Measurements from ENCODE around the gene TGM1. TPM values are rescaled to one million over a fixed set of nuclear protein-coding genes. Genes with fewer than 3 reads are reported as not detected.

The TGM1 gene
- total and polyA plus RNA-seq, 2 donors (not counting 1 experiment from before 2014, with no cell fraction given) = 0.83 to 1.4 TPM

DNA sequence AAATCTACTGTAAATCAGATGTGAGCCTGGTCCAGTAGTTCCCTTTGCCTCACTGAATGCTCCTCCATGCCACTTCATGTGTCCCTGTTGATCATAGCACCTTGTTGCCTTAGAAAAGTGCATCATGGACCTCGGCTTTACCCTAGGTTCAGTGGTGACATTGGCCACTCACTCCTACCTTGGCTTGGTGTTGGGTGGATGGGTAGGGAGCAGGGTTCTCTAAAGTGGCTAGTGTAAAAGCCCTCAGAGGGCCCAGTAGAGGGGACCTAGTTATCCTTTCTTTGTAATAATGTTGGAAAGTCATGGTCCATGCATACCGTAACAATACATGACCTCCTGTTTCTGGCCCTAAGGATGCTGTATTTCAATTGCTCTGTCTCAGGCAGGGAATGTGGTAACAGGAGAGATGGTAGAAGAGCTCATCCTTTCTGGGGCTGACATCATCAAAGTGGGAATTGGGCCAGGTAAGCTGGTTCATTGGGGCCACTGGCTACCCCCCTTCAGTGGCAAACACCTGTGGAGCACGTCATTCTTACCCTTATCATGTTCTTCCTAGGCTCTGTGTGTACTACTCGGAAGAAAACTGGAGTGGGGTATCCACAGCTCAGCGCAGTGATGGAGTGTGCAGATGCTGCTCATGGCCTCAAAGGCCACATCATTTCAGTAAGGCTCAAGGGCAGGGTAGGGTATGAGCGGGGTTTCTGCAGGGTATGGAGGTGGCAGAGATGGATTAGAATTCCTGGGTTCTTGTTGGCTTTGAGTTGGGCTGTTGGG is 26.1 kb downstream of the TGM1 start:
- Histone ChIP-seq H3K4me2 (ENCODE audit: extremely low read depth, insufficient read depth, low read length) (no peak overlapping the region), H3K79me2 (ENCODE audit: control insufficient read depth, insufficient read depth, low read length) (peaks cover 46% of the 10 kb centered on the region), H4K20me1 (ENCODE audit: control insufficient read depth, extremely low read depth, insufficient read depth, low read length) (no peaks in the 10 kb centered on the region), H2AFZ (ENCODE audit: low read length) (no peak overlapping the region), H3K27ac (ENCODE audit: insufficient read depth, low read length) (no peak overlapping the region), H3K4me1 (ENCODE audit: control insufficient read depth, extremely low read depth, insufficient read depth, low read length) (peaks cover 18% of the 10 kb centered on the region), H3K9ac (ENCODE audit: insufficient read depth, low read length) (no peak overlapping the region), H3K9me3 (ENCODE audit: control insufficient read depth, insufficient read depth, low read depth, low read length) (no peaks in the 10 kb centered on the region), H3K4me3 (replicated peaks in 1 of 4; ENCODE audit: control extremely low read depth in 1 of 4, insufficient read depth in 1 of 4, low read depth in 3 of 4, low read length in 4 of 4) (no peak overlapping the region), H3K27me3 (ENCODE audit: control insufficient read depth, insufficient read depth, low read length) (no peaks in the 10 kb centered on the region), H3K36me3 (ENCODE audit: control insufficient read depth, insufficient read depth, low read length) (peaks cover 31% of the 10 kb centered on the region)
- DNase-seq (ENCODE audit: low read depth in 2 of 2) = no peak
- TF ChIP-seq EZH2 (IDR thresholded peaks at IDR 0.05; ENCODE audit: low read length, missing control alignments) = no peak
- TF ChIP-seq, protein P1, sequence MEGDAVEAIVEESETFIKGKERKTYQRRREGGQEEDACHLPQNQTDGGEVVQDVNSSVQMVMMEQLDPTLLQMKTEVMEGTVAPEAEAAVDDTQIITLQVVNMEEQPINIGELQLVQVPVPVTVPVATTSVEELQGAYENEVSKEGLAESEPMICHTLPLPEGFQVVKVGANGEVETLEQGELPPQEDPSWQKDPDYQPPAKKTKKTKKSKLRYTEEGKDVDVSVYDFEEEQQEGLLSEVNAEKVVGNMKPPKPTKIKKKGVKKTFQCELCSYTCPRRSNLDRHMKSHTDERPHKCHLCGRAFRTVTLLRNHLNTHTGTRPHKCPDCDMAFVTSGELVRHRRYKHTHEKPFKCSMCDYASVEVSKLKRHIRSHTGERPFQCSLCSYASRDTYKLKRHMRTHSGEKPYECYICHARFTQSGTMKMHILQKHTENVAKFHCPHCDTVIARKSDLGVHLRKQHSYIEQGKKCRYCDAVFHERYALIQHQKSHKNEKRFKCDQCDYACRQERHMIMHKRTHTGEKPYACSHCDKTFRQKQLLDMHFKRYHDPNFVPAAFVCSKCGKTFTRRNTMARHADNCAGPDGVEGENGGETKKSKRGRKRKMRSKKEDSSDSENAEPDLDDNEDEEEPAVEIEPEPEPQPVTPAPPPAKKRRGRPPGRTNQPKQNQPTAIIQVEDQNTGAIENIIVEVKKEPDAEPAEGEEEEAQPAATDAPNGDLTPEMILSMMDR (conservative IDR thresholded peaks at IDR 0.05 in 1 of 2, IDR thresholded peaks at IDR 0.05 in 1 of 2; ENCODE audit: low read depth in 1 of 2, low read length in 2 of 2) = no peak

DNA sequence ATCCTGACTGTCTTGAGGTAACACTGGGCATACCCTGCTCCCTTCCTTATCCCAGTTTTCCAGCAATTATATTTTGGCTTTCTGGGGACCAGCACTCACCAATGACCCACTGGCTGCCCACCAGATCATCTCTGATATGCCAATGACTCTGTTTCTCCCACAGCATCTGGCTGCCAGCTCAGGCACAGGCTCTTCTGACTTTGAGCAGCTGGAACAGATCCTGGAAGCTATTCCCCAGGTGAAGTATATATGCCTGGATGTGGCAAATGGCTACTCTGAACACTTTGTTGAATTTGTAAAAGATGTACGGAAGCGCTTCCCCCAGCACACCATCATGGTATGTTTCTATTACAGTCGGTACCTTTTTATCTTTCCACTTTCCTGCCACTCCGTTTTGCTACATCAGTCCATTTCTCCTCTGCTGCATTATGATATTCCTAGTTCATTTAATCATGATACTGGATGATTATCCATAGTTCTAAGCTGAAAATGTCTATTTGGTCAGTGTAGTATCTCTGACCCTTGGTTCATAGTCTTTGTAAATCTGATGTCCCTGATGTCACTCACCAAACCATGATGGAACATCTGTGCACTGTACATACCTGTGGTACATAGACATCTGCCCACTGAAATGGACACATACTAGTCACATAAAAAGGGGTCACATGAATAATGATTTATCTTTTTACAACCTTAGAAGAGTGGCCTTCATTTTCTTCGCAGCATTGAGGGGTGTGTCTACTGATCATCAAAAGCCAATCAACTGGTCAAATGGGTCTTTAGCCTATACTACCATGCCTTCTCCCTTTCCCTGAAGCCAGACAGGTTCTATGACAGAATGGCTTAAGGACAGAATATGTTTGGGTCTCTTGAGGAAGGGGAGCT is 26.9 kb downstream of the TGM1 start:
- peaks cover 48% of the 10 kb centered on the region for H3K79me2 ChIP-seq (ENCODE audit: control insufficient read depth, insufficient read depth, low read length)
- no peaks in the 10 kb centered on the region for H4K20me1 ChIP-seq (ENCODE audit: control insufficient read depth, extremely low read depth, insufficient read depth, low read length)
- H3K4me2 ChIP-seq (ENCODE audit: extremely low read depth, insufficient read depth, low read length) = no peak overlapping the region
- no peak overlapping the region for H3K27ac ChIP-seq (ENCODE audit: insufficient read depth, low read length)
- DNase-seq (ENCODE audit: low read depth in 2 of 2) = no peak
- no peaks in the 10 kb centered on the region for H3K27me3 ChIP-seq (ENCODE audit: control insufficient read depth, insufficient read depth, low read length)
- no peak overlapping the region for H2AFZ ChIP-seq (ENCODE audit: low read length)
- H3K9ac ChIP-seq (ENCODE audit: insufficient read depth, low read length) = no peak overlapping the region
- no peak overlapping the region for H3K4me3 ChIP-seq (replicated peaks in 1 of 4; ENCODE audit: control extremely low read depth in 1 of 4, insufficient read depth in 1 of 4, low read depth in 3 of 4, low read length in 4 of 4)
- H3K9me3 ChIP-seq (ENCODE audit: control insufficient read depth, insufficient read depth, low read depth, low read length) = no peaks in the 10 kb centered on the region
- H3K36me3 ChIP-seq (ENCODE audit: control insufficient read depth, insufficient read depth, low read length) = peaks cover 31% of the 10 kb centered on the region
- peaks cover 20% of the 10 kb centered on the region for H3K4me1 ChIP-seq (ENCODE audit: control insufficient read depth, extremely low read depth, insufficient read depth, low read length)
- no peak for TF ChIP-seq EZH2 (IDR thresholded peaks at IDR 0.05; ENCODE audit: low read length, missing control alignments)

DNA sequence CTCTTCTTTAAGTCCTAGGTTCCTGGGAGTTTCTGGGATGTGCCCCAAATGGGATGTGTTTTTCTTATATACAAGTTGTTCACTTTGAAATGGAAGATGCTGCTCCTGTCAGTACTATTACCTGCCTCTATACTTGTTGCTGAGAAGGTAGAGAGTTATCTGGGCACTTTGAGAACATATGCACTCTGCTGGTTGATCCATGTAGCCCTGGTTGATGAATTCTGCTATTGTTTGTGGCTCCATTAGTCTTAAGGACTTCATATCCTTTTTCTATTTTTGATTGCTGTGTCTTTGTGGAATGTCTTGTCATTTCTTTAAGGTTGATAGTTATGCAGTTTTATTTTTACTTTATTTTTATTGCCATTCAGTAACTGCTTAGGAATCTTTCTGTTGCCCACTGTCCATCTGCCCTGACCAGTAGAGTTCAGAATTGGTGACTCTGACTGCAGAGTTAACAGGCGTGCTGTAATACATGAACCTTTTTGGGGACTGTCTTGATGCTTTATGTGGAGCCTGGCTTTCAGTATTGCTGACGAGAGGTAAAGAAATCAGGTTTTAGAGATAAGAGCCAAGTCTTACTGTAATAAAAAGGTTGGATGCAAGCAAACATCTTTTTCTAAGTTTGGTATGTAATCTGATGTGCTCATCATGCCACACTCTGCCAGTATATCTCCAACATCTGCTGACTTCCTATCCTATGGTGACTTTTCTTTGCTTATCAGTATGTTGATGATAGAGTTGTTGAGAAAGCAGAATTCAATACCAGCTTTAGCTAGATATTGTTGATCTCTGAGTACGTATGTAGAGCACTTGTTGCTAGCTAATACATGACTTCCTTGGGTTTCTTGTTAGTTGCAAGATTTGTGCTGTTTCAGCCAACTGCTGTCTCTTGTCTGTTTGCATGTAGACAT is 28.6 kb downstream of the TGM1 start:
- no peak for DNase-seq (ENCODE audit: low read depth in 2 of 2)
- no peak overlapping the region for H3K27ac ChIP-seq (ENCODE audit: insufficient read depth, low read length)
- no peak overlapping the region for H2AFZ ChIP-seq (ENCODE audit: low read length)
- TF ChIP-seq EZH2 (IDR thresholded peaks at IDR 0.05; ENCODE audit: low read length, missing control alignments) = no peak
- TF ChIP-seq, protein P1 (conservative IDR thresholded peaks at IDR 0.05 in 1 of 2, IDR thresholded peaks at IDR 0.05 in 1 of 2; ENCODE audit: low read depth in 1 of 2, low read length in 2 of 2) = no peak
- peaks cover 46% of the 10 kb centered on the region for H3K79me2 ChIP-seq (ENCODE audit: control insufficient read depth, insufficient read depth, low read length)
- peak overlapping the region; percentile 100 for H3K4me2 ChIP-seq (ENCODE audit: extremely low read depth, insufficient read depth, low read length)
- H3K36me3 ChIP-seq (ENCODE audit: control insufficient read depth, insufficient read depth, low read length) = peaks cover 21% of the 10 kb centered on the region
- peak overlapping the region in 1 of 4 experiments; percentile 18 for H3K4me3 ChIP-seq (replicated peaks in 1 of 4; ENCODE audit: control extremely low read depth in 1 of 4, insufficient read depth in 1 of 4, low read depth in 3 of 4, low read length in 4 of 4)
- H3K9ac ChIP-seq (ENCODE audit: insufficient read depth, low read length) = no peak overlapping the region
- no peaks in the 10 kb centered on the region for H3K27me3 ChIP-seq (ENCODE audit: control insufficient read depth, insufficient read depth, low read length)
- no peaks in the 10 kb centered on the region for H3K9me3 ChIP-seq (ENCODE audit: control insufficient read depth, insufficient read depth, low read depth, low read length)
- peaks cover 15% of the 10 kb centered on the region for H3K4me1 ChIP-seq (ENCODE audit: control insufficient read depth, extremely low read depth, insufficient read depth, low read length)
- no peaks in the 10 kb centered on the region for H4K20me1 ChIP-seq (ENCODE audit: control insufficient read depth, extremely low read depth, insufficient read depth, low read length)
